ENCODE measurements around the gene FAM98B. TPM values are rescaled to one million over a fixed set of nuclear protein-coding genes. Genes with fewer than 3 reads are reported as not detected.

FAM98B gene
- total and polyA plus RNA-seq, 2 donors = 6.3 to 15.4 TPM

- Histone ChIP-seq H3K36me3 (ENCODE audit: control insufficient read depth in 2 of 2, insufficient read depth in 2 of 2, low read length in 1 of 2) (peaks cover 67 to 92% of the 10 kb centered on the region in 2 donors), H3K4me3 (ENCODE audit: low read length in 2 of 2) (no peak overlapping the region), H3K27me3 (ENCODE audit: control insufficient read depth in 2 of 2, insufficient read depth in 1 of 2, low read length in 1 of 2) (no peaks in the 10 kb centered on the region), H3K4me1 (ENCODE audit: control insufficient read depth in 2 of 2, insufficient read depth in 2 of 2, low read length in 2 of 2) (no peaks in the 10 kb centered on the region), H3K9me3 (ENCODE audit: control insufficient read depth in 2 of 2, insufficient read depth in 1 of 2, low read length in 1 of 2) (no peaks in the 10 kb centered on the region), H3K27ac (ENCODE audit: low read depth in 1 of 2, low read length in 1 of 2) (no peak overlapping the region)
- no peak for DNase-seq (ENCODE audit: low read depth in 6 of 9, low spot score in 9 of 9)
- WGBS = 97% methylated on average over 7 of the region's 7 CpGs
Measured at GRCh38 chr15:38507570-38507969, 53.6 kb downstream of the FAM98B start.

- no peak for DNase-seq (ENCODE audit: low read depth in 6 of 9, low spot score in 9 of 9)
- H3K4me3 ChIP-seq (ENCODE audit: low read length in 2 of 2) = no peak overlapping the region
- WGBS = 76% methylated on average over 3 of the region's 3 CpGs
- no peak overlapping the region for H3K27ac ChIP-seq (ENCODE audit: low read depth in 1 of 2, low read length in 1 of 2)
- H3K4me1 ChIP-seq (ENCODE audit: control insufficient read depth in 2 of 2, insufficient read depth in 2 of 2, low read length in 2 of 2) = no peaks in the 10 kb centered on the region
- H3K9me3 ChIP-seq (ENCODE audit: control insufficient read depth in 2 of 2, insufficient read depth in 1 of 2, low read length in 1 of 2) = no peaks in the 10 kb centered on the region
- H3K36me3 ChIP-seq (ENCODE audit: control insufficient read depth in 2 of 2, insufficient read depth in 2 of 2, low read length in 1 of 2) = peaks cover 66 to 92% of the 10 kb centered on the region in 2 donors
- H3K27me3 ChIP-seq (ENCODE audit: control insufficient read depth in 2 of 2, insufficient read depth in 1 of 2, low read length in 1 of 2) = no peaks in the 10 kb centered on the region
Measured at GRCh38 chr15:38508647-38509046, 54.7 kb downstream of the FAM98B start.

GRCh38 chr15:38509152-38509551, 55.2 kb downstream of the FAM98B start:
- H3K9me3 ChIP-seq (ENCODE audit: control insufficient read depth in 2 of 2, insufficient read depth in 1 of 2, low read length in 1 of 2) = no peaks in the 10 kb centered on the region
- no peaks in the 10 kb centered on the region for H3K27me3 ChIP-seq (ENCODE audit: control insufficient read depth in 2 of 2, insufficient read depth in 1 of 2, low read length in 1 of 2)
- no peak overlapping the region for H3K27ac ChIP-seq (ENCODE audit: low read depth in 1 of 2, low read length in 1 of 2)
- WGBS = 98% methylated on average over 4 of the region's 4 CpGs
- H3K4me1 ChIP-seq (ENCODE audit: control insufficient read depth in 2 of 2, insufficient read depth in 2 of 2, low read length in 2 of 2) = no peaks in the 10 kb centered on the region
- no peak for DNase-seq (ENCODE audit: low read depth in 6 of 9, low spot score in 9 of 9)
- H3K4me3 ChIP-seq (ENCODE audit: low read length in 2 of 2) = no peak overlapping the region
- H3K36me3 ChIP-seq (ENCODE audit: control insufficient read depth in 2 of 2, insufficient read depth in 2 of 2, low read length in 1 of 2) = peaks cover 69 to 92% of the 10 kb centered on the region in 2 donors

- Histone ChIP-seq H3K9me3 (ENCODE audit: control insufficient read depth in 2 of 2, insufficient read depth in 1 of 2, low read length in 1 of 2) (no peaks in the 10 kb centered on the region), H3K36me3 (ENCODE audit: control insufficient read depth in 2 of 2, insufficient read depth in 2 of 2, low read length in 1 of 2) (peaks cover 67 to 90% of the 10 kb centered on the region in 2 donors), H3K27ac (ENCODE audit: low read depth in 1 of 2, low read length in 1 of 2) (no peak overlapping the region), H3K4me1 (ENCODE audit: control insufficient read depth in 2 of 2, insufficient read depth in 2 of 2, low read length in 2 of 2) (no peaks in the 10 kb centered on the region), H3K4me3 (ENCODE audit: low read length in 2 of 2) (no peak overlapping the region), H3K27me3 (ENCODE audit: control insufficient read depth in 2 of 2, insufficient read depth in 1 of 2, low read length in 1 of 2) (no peaks in the 10 kb centered on the region)
- WGBS = 97% methylated on average over 1 of the region's 1 CpG
- DNase-seq (ENCODE audit: low read depth in 6 of 9, low spot score in 9 of 9) = no peak
Measured at GRCh38 chr15:38512901-38513300, 59.0 kb downstream of the FAM98B start.

GRCh38 chr15:38514601-38515000, 60.7 kb downstream of the FAM98B start:
- WGBS = 92% methylated on average over 2 of the region's 2 CpGs
- Histone ChIP-seq H3K4me3 (ENCODE audit: low read length in 2 of 2) (no peak overlapping the region), H3K36me3 (ENCODE audit: control insufficient read depth in 2 of 2, insufficient read depth in 2 of 2, low read length in 1 of 2) (peaks cover 68 to 87% of the 10 kb centered on the region in 2 donors), H3K27ac (ENCODE audit: low read depth in 1 of 2, low read length in 1 of 2) (no peak overlapping the region), H3K4me1 (ENCODE audit: control insufficient read depth in 2 of 2, insufficient read depth in 2 of 2, low read length in 2 of 2) (no peaks in the 10 kb centered on the region), H3K9me3 (ENCODE audit: control insufficient read depth in 2 of 2, insufficient read depth in 1 of 2, low read length in 1 of 2) (no peaks in the 10 kb centered on the region), H3K27me3 (ENCODE audit: control insufficient read depth in 2 of 2, insufficient read depth in 1 of 2, low read length in 1 of 2) (no peaks in the 10 kb centered on the region)
- DNase-seq (ENCODE audit: low read depth in 6 of 9, low spot score in 9 of 9) = no peak

- H3K4me3 ChIP-seq (ENCODE audit: low read length in 2 of 2) = no peak overlapping the region
- WGBS = 96% methylated on average over 5 of the region's 5 CpGs
- no peaks in the 10 kb centered on the region for H3K9me3 ChIP-seq (ENCODE audit: control insufficient read depth in 2 of 2, insufficient read depth in 1 of 2, low read length in 1 of 2)
- H3K36me3 ChIP-seq (ENCODE audit: control insufficient read depth in 2 of 2, insufficient read depth in 2 of 2, low read length in 1 of 2) = peaks cover 55 to 72% of the 10 kb centered on the region in 2 donors
- no peaks in the 10 kb centered on the region for H3K27me3 ChIP-seq (ENCODE audit: control insufficient read depth in 2 of 2, insufficient read depth in 1 of 2, low read length in 1 of 2)
- no peak overlapping the region for H3K27ac ChIP-seq (ENCODE audit: low read depth in 1 of 2, low read length in 1 of 2)
- no peaks in the 10 kb centered on the region for H3K4me1 ChIP-seq (ENCODE audit: control insufficient read depth in 2 of 2, insufficient read depth in 2 of 2, low read length in 2 of 2)
- no peak for DNase-seq (ENCODE audit: low read depth in 6 of 9, low spot score in 9 of 9)
Measured at GRCh38 chr15:38516626-38517025, 62.7 kb downstream of the FAM98B start.

- 98% methylated on average over 2 of the region's 2 CpGs for WGBS
- Histone ChIP-seq H3K36me3 (ENCODE audit: control insufficient read depth in 2 of 2, insufficient read depth in 2 of 2, low read length in 1 of 2) (peaks cover 49 to 64% of the 10 kb centered on the region in 2 donors), H3K27ac (ENCODE audit: low read depth in 1 of 2, low read length in 1 of 2) (no peak overlapping the region), H3K4me1 (ENCODE audit: control insufficient read depth in 2 of 2, insufficient read depth in 2 of 2, low read length in 2 of 2) (no peaks in the 10 kb centered on the region), H3K9me3 (ENCODE audit: control insufficient read depth in 2 of 2, insufficient read depth in 1 of 2, low read length in 1 of 2) (no peaks in the 10 kb centered on the region), H3K4me3 (ENCODE audit: low read length in 2 of 2) (no peak overlapping the region), H3K27me3 (ENCODE audit: control insufficient read depth in 2 of 2, insufficient read depth in 1 of 2, low read length in 1 of 2) (no peaks in the 10 kb centered on the region)
- DNase-seq (ENCODE audit: low read depth in 6 of 9, low spot score in 9 of 9) = no peak
Measured at GRCh38 chr15:38517312-38517975, 63.5 kb downstream of the FAM98B start.

GRCh38 chr15:38518084-38518483, 64.2 kb downstream of the FAM98B start:
- no peak for DNase-seq (ENCODE audit: low read depth in 6 of 9, low spot score in 9 of 9)
- no peaks in the 10 kb centered on the region for H3K27me3 ChIP-seq (ENCODE audit: control insufficient read depth in 2 of 2, insufficient read depth in 1 of 2, low read length in 1 of 2)
- H3K36me3 ChIP-seq (ENCODE audit: control insufficient read depth in 2 of 2, insufficient read depth in 2 of 2, low read length in 1 of 2) = peaks cover 47 to 63% of the 10 kb centered on the region in 2 donors
- H3K9me3 ChIP-seq (ENCODE audit: control insufficient read depth in 2 of 2, insufficient read depth in 1 of 2, low read length in 1 of 2) = no peaks in the 10 kb centered on the region
- WGBS = 98% methylated on average over 4 of the region's 4 CpGs
- no peak overlapping the region for H3K4me3 ChIP-seq (ENCODE audit: low read length in 2 of 2)
- H3K4me1 ChIP-seq (ENCODE audit: control insufficient read depth in 2 of 2, insufficient read depth in 2 of 2, low read length in 2 of 2) = no peaks in the 10 kb centered on the region
- H3K27ac ChIP-seq (ENCODE audit: low read depth in 1 of 2, low read length in 1 of 2) = no peak overlapping the region

- H3K9me3 ChIP-seq (ENCODE audit: control insufficient read depth in 2 of 2, insufficient read depth in 1 of 2, low read length in 1 of 2) = no peaks in the 10 kb centered on the region
- H3K27ac ChIP-seq (ENCODE audit: low read depth in 1 of 2, low read length in 1 of 2) = no peak overlapping the region
- DNase-seq (ENCODE audit: low read depth in 6 of 9, low spot score in 9 of 9) = no peak
- H3K27me3 ChIP-seq (ENCODE audit: control insufficient read depth in 2 of 2, insufficient read depth in 1 of 2, low read length in 1 of 2) = no peaks in the 10 kb centered on the region
- WGBS = 95% methylated on average over 3 of the region's 3 CpGs
- H3K36me3 ChIP-seq (ENCODE audit: control insufficient read depth in 2 of 2, insufficient read depth in 2 of 2, low read length in 1 of 2) = peaks cover 51 to 57% of the 10 kb centered on the region in 2 donors
- no peak overlapping the region for H3K4me3 ChIP-seq (ENCODE audit: low read length in 2 of 2)
- H3K4me1 ChIP-seq (ENCODE audit: control insufficient read depth in 2 of 2, insufficient read depth in 2 of 2, low read length in 2 of 2) = no peaks in the 10 kb centered on the region
Measured at GRCh38 chr15:38520035-38520434, 66.1 kb downstream of the FAM98B start.

Data from thymus (tissue), 11 donors.